Measurements from ENCODE around the gene DIDO1. TPM values are rescaled to one million over a fixed set of nuclear protein-coding genes. Genes with fewer than 3 reads are reported as not detected.

Gene DIDO1
- total RNA-seq = 10 to 100 TPM; 49.5 to 75.8 (median 66.5) TPM

GRCh38 chr20:62926229-62927127 lies at the start of gene DIDO1:
DIDO1 (minus strand) TSS chr20:62926505.
- peak; percentile 93 for ATAC-seq
- Histone ChIP-seq H3K4me3 (peak within 1 kb of the TSS; percentile 91 to 97), H3K9me3 (no peaks in the 10 kb centered on the region), H3K27ac (peak within 1 kb of the TSS; percentile 72 to 99 (median 95)), H3K27me3 (no peaks in the 10 kb centered on the region), H3K4me1 (peaks cover 0 to 79% (median 58%) of the 10 kb centered on the region in 3 donors), H3K36me3 (no peaks in the 10 kb centered on the region)
- TF ChIP-seq POLR2A (IDR thresholded peaks at IDR 0.05) (peak; percentile 77 to 84), EP300 (IDR thresholded peaks at IDR 0.05) (no peak), POLR2AphosphoS5 (IDR thresholded peaks at IDR 0.05) (peak; percentile 78), CTCF (IDR thresholded peaks at IDR 0.05) (peak; percentile 62 to 93 (median 82))
- 0 to 1% methylated on average over 1 to 10 of the region's 92 CpGs for WGBS, 2 donors (ENCODE audit: low coverage in 1 of 2)

DNA sequence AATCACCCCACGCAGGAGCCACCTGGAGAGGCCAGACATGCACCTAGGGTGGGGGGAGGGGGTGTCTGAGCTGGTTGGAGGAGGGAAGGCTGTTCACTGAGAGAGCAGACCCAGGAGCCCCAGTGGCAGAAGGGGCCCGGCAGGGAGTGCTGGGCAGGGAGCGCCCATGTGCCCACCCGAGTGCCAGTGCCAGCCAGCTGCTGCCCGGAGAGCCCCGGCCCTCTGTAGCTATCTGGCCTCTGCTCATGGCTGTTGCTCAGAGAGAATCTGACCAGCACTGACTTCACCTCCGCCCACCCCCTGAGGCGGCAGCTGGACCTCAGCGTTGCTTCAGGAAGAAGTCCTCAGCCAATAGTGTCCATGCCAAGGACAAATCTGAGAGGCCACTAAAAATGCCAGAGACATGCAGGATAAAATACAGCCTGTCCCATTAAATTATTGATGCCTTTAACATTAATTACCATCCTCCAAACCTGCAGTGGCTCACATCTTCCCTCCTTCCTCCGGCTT lies 49.0 kb upstream of the DIDO1 start:
- ATAC-seq = no peak
- Histone ChIP-seq H3K4me3 (no peak overlapping the region), H3K27me3 (peaks cover 100% of the 10 kb centered on the region), H3K9me3 (no peaks in the 10 kb centered on the region), H3K27ac (no peak overlapping the region), H3K36me3 (no peaks in the 10 kb centered on the region), H3K4me1 (peaks cover 0 to 15% (median 5%) of the 10 kb centered on the region in 3 donors)
- TF ChIP-seq POLR2A (IDR thresholded peaks at IDR 0.05) (no peak), EP300 (IDR thresholded peaks at IDR 0.05) (no peak), POLR2AphosphoS5 (IDR thresholded peaks at IDR 0.05) (no peak), CTCF (IDR thresholded peaks at IDR 0.05) (no peak)
- WGBS, 2 donors (ENCODE audit: low coverage in 1 of 2) = 48 to 49% methylated on average over 2 to 4 of the region's 10 CpGs

DNA sequence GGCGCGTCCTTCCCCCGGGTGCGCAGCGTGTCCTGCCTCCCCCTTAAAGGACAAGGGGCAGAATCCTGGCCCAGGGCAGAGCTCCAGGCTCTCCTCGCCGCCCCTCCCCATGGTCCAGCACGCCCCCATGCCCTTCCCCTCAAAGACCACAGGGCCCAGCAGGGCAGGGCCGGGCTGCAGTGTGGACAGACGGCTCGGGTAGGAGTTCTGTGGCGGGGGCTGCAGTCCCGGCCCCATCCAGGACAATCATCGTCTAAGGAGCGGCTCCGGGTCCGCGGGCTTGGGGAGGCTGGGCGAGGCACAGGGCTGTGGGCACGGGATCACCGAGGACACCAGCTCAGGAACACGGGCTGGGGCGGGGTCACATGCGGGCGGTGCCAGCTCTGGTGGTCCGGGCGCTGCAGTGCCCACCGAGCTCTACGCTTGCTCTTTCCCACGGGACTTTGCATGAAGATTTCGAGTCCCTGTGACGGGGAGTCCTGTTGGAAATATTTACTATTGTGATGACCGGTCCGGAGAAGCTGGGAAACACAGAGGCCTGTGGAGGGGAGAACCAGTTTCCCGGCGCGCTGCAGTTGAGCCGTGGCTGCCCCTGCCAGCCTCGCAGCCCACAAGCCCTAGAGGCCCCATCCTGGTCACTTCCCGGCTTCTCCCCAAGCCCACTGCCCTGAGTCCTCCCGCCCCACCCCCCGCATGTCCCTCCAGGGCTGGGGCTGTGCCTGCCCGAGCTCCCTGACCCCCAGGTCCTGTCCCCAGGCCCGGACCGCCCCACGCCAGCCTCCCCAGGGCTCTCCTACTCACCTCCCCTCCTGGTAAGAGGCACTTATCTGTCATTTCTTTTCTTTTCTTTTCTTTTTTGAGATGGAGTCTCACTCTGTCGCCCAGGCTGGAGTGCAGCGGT lies 46.8 kb upstream of the DIDO1 start:
- H3K4me3 ChIP-seq = peak overlapping the region in 1 of 2 donors; percentile 40
- H3K27me3 ChIP-seq = peaks cover 96% of the 10 kb centered on the region
- TF ChIP-seq POLR2A (IDR thresholded peaks at IDR 0.05) (no peak), CTCF (IDR thresholded peaks at IDR 0.05) (no peak), EP300 (IDR thresholded peaks at IDR 0.05) (no peak), POLR2AphosphoS5 (IDR thresholded peaks at IDR 0.05) (no peak)
- peak; percentile 4 for ATAC-seq
- H3K36me3 ChIP-seq = no peaks in the 10 kb centered on the region
- H3K4me1 ChIP-seq = peaks cover 0 to 15% (median 5%) of the 10 kb centered on the region in 3 donors
- H3K27ac ChIP-seq = no peak overlapping the region
- 30 to 37% methylated on average over 2 to 3 of the region's 48 CpGs for WGBS, 2 donors (ENCODE audit: low coverage in 1 of 2)
- no peaks in the 10 kb centered on the region for H3K9me3 ChIP-seq

DNA sequence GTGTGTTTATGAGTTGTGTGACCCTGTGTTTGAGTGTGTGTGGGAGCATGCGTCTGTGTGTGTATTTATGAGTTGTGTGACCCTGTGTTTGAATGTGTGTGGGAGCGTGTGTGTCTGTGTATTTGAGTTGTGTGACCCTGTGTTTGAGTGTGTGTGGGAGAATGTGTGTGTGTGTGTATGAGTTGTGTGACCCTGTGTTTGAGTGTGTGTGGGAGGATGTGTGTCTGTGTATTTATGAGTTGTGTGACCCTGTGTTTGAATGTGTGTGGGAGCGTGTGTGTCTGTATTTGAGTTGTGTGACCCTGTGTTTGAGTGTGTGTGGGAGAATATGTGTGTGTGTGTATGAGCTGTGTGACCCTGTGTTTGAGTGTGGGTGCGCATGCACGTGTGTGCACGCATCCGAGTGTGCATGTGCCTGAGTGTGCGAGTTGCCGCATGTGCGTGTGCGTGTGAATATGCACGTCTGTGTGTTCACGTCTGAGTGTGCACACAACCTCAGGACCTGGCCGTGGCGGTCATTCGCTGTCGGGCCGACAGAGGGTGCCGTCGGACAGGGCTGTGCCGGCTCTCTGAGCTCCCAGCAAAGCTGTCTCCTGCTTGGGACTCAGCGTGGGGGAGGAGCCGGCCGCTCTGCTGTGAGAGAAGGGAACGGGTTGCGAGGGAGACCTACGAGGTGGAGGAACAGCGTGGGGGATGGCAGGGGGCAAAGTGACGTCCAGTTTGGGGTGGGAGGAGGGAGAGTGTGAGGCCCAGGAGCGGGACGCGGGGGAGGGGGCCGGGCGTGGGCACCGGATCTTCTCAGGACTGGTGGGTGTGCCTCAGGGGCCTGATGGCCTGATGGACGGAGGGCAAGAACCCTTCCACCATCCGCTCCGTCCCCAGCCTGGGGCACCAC lies 45.9 kb upstream of the DIDO1 start:
- Histone ChIP-seq H3K9me3 (no peaks in the 10 kb centered on the region), H3K27ac (no peak overlapping the region), H3K4me3 (peak overlapping the region in 1 of 2 donors; percentile 40), H3K4me1 (peaks cover 0 to 15% (median 5%) of the 10 kb centered on the region in 3 donors), H3K36me3 (no peaks in the 10 kb centered on the region), H3K27me3 (peaks cover 87% of the 10 kb centered on the region)
- WGBS, 2 donors (ENCODE audit: low coverage in 1 of 2) = 10 to 31% methylated on average over 4 to 20 of the region's 38 CpGs
- peak in 3 of 4 experiments; percentile 91 to 94 (median 92) for TF ChIP-seq CTCF (IDR thresholded peaks at IDR 0.05)
- TF ChIP-seq POLR2AphosphoS5 (IDR thresholded peaks at IDR 0.05) = no peak
- peak; percentile 91 for ATAC-seq
